HepG2 (cell line): ENCODE measurements around the gene ATOH8. TPM values are rescaled to one million over a fixed set of nuclear protein-coding genes. Genes with fewer than 3 reads are reported as not detected.

Experiments
- ATAC-seq: fragments of 200-7000 bp; cut with Tn5 transposase; 3 replicates; pipeline ENCODE4 v1.9.1; 2020; ENCODE audit warnings: mild to moderate bottlenecking, moderate library complexity
- BruUV-seq: library from RNA; stranded (reverse); fragments of 400-500 nt; replicated peaks from 2 replicates; lab custom pipeline; 2021; lab: Mats Ljungman, UMichigan
- CTCF ChIA-PET: fragments of 300-600 bp; formaldehyde crosslinking; extraction: SDS; loops from one replicate; lab custom pipeline; 2021; ENCODE audit warnings: low total read pairs, inconsistent platforms, low intra/inter-chr PET ratio; lab: Yijun Ruan, JAX
- POLR2A ChIA-PET: fragments of 350-600 bp; sonication (Branson Sonifier 250); formaldehyde crosslinking; loops from one replicate; lab custom pipeline; 2020; ENCODE audit warnings: antibody characterized with exemption, inconsistent platforms; lab: Yijun Ruan, JAX
- DNase-seq: peaks from one replicate; pipeline ENCODE4 v3.0.0-alpha.2; 2015; ENCODE audit warnings: low spot score
- FAIRE-seq: peaks from 3 replicates; lab custom pipeline; 2011; peaks lifted over from hg19 to GRCh38; lab: Jason Lieb, UNC
- H2AFZ ChIP-seq: one replicate; pipeline ENCODE4 v1.6.1; 2011; ENCODE audit warnings: low read length, inconsistent platforms
- H3K27ac ChIP-seq: fragments of 300-600 bp; 3 replicates; pipeline ENCODE4 v1.8.0; 2011; ENCODE audit warnings: mixed run types, mild to moderate bottlenecking, mixed read lengths, low read length, inconsistent platforms; ENCODE audit not compliant: insufficient read depth; ENCODE audit errors: extremely low read length
- H3K27me3 ChIP-seq, 2 experiments: fragments of 200-600 bp in 1 of 2; 2 replicates in 1 of 2; 3 replicates in 1 of 2; pipeline versions ENCODE4 v1.6.0 to v1.8.0; 2011; ENCODE audit warnings: low read length in 2 of 2, mild to moderate bottlenecking in 2 of 2, moderate library complexity in 2 of 2, inconsistent platforms in 1 of 2; ENCODE audit not compliant: insufficient read depth in 2 of 2, control insufficient read depth in 1 of 2
- H3K36me3 ChIP-seq, 2 experiments: fragments of 200-600 bp in 1 of 2; replicated peaks in 1 of 2; 2 replicates in 1 of 2; 3 replicates in 1 of 2; pipeline versions ENCODE4 v1.5.1 to v1.8.0; 2011; ENCODE audit warnings: low read length in 2 of 2, inconsistent platforms in 1 of 2; ENCODE audit not compliant: insufficient read depth in 2 of 2, control insufficient read depth in 1 of 2
- H3K4me1 ChIP-seq: 2 replicates; pipeline ENCODE4 v1.5.1; 2012; ENCODE audit warnings: low read length, inconsistent platforms; ENCODE audit not compliant: insufficient read depth
- H3K4me2 ChIP-seq: 2 replicates; pipeline ENCODE4 v1.6.0; 2011; ENCODE audit warnings: low read depth, low read length, inconsistent platforms
- H3K4me3 ChIP-seq, 3 experiments: fragments of 200-600 bp in 1 of 3; sonication (generic), shearing (Covaris generic) in 1 of 3; replicated peaks in 1 of 3; 2 replicates each; pipeline ENCODE4 v1.5.1; 2011 to 2016; ENCODE audit warnings: low read length in 3 of 3, inconsistent platforms in 2 of 3, low read depth in 2 of 3, mild to moderate bottlenecking in 2 of 3, control low read depth in 1 of 3, mixed read lengths in 1 of 3; ENCODE audit not compliant: insufficient read depth in 1 of 3
- H3K79me2 ChIP-seq: one replicate; pipeline ENCODE4 v1.6.1; 2011; ENCODE audit warnings: low read length, inconsistent platforms; ENCODE audit not compliant: insufficient read depth
- H3K9ac ChIP-seq: 2 replicates; pipeline ENCODE4 v1.6.0; 2011; ENCODE audit warnings: mild to moderate bottlenecking, low read depth, low read length, inconsistent platforms; ENCODE audit not compliant: insufficient read depth
- H3K9me3 ChIP-seq: 2 replicates; pipeline ENCODE4 v1.5.1; 2012; ENCODE audit warnings: mild to moderate bottlenecking, low read length
- H4K20me1 ChIP-seq: 2 replicates; pipeline ENCODE4 v1.6.0; 2011; ENCODE audit warnings: inconsistent platforms, mild to moderate bottlenecking, low read length, moderate library complexity; ENCODE audit not compliant: insufficient read depth
- BORCS8-MEF2B ChIP-seq: sonication (generic); formaldehyde crosslinking; IDR thresholded peaks from 2 replicates; pipeline ENCODE4 v1.8.0; 2022; ENCODE audit warnings: mild to moderate bottlenecking, missing genetic modification reagents
- CHCHD3 ChIP-seq: sonication (generic); formaldehyde crosslinking; IDR thresholded peaks from 2 replicates; pipeline ENCODE4 v1.8.0; 2022; ENCODE audit warnings: mild to moderate bottlenecking, missing genetic modification reagents, moderate library complexity
- EED ChIP-seq: sonication (generic); formaldehyde crosslinking; IDR thresholded peaks from 2 replicates; pipeline ENCODE4 v1.5.0; 2020; ENCODE audit warnings: mild to moderate bottlenecking, missing genetic modification reagents
- MAFK ChIP-seq, 2 experiments: IDR thresholded peaks in 1 of 2; conservative IDR thresholded peaks in 1 of 2; 2 replicates each; pipeline ENCODE4 v1.6.1; 2011; ENCODE audit warnings: improper control_type of control experiment in 2 of 2, low read length in 2 of 2
- WGBS: methylation state at CpG from one replicate; pipeline ENCODE4 v1.1.6; 2017; ENCODE audit warnings: low lambda C conversion rate; 5-methylcytosine and 5-hydroxymethylcytosine counted together
- in situ Hi-C: cut with HindIII; loops from 2 replicates; pipeline ENCODE4 v1.10.0; 2017; ENCODE audit warnings: low pct_unique_long_range_greater_than_20kb; ENCODE audit not compliant: extremely low pct_ligation_motif_present
- intact Hi-C: fragments of 100-400 bp; cut with micrococcal nuclease; formaldehyde crosslinking; loops from one replicate; pipeline ENCODE4 v1.10.0; 2022; ENCODE audit not compliant: unreplicated experiment
- polyA plus RNA-seq, 8 experiments: library from polyadenylated mRNA; depleted of rRNA in 3 of 8; stranded (reverse) in 7 of 8; unstranded in 1 of 8; fragments of >200 nt; fragmentation: Illumina TruSeq in 4 of 8; extraction: Trizol in 4 of 8; gene quantifications; 2 replicates each; pipeline versions ENCODE4 v1.2.1 to v1.2.3, GENCODE V29; 2011 to 2016; ENCODE audit warnings: low read depth in 4 of 8, missing spikeins in 1 of 8, mixed read lengths in 1 of 8; ENCODE audit not compliant: insufficient read depth in 1 of 8
- total RNA-seq, 5 experiments: library from RNA; depleted of rRNA; stranded (reverse); fragments of >200 nt; fragmentation: Illumina TruSeq; extraction: Trizol; gene quantifications; 2 replicates each; pipeline ENCODE4 v1.2.3, GENCODE V29; 2016; ENCODE audit warnings: low read depth in 1 of 5
- TF ChIP-seq, protein P1 (sequence below): IDR thresholded peaks from 2 replicates; pipeline ENCODE4 v1.6.1; 2016; ENCODE audit warnings: low read depth, control low read depth
- TF ChIP-seq, protein P2 (sequence below): sonication (generic); formaldehyde crosslinking; IDR thresholded peaks from one replicate; pipeline ENCODE4 v1.5.1; 2020; ENCODE audit warnings: mild to moderate bottlenecking, missing genetic modification reagents; ENCODE audit errors: not compliant biosample characterization
- TF ChIP-seq, protein P3 (sequence below): sonication (generic); formaldehyde crosslinking; IDR thresholded peaks from 2 replicates; pipeline ENCODE4 v1.5.0; 2020; ENCODE audit warnings: missing genetic modification reagents, mild to moderate bottlenecking, borderline replicate concordance
- TF ChIP-seq, protein P4 (sequence below): sonication (generic); formaldehyde crosslinking; IDR thresholded peaks from 2 replicates; pipeline ENCODE4 v1.4.0; 2020; ENCODE audit warnings: missing genetic modification reagents

The ATOH8 gene
- total and polyA plus RNA-seq, 2 of the 13 experiments (the other 11 are each of a cell fraction or from before 2014, with no cell fraction given) = 0.13 to 0.61 TPM

DNA sequence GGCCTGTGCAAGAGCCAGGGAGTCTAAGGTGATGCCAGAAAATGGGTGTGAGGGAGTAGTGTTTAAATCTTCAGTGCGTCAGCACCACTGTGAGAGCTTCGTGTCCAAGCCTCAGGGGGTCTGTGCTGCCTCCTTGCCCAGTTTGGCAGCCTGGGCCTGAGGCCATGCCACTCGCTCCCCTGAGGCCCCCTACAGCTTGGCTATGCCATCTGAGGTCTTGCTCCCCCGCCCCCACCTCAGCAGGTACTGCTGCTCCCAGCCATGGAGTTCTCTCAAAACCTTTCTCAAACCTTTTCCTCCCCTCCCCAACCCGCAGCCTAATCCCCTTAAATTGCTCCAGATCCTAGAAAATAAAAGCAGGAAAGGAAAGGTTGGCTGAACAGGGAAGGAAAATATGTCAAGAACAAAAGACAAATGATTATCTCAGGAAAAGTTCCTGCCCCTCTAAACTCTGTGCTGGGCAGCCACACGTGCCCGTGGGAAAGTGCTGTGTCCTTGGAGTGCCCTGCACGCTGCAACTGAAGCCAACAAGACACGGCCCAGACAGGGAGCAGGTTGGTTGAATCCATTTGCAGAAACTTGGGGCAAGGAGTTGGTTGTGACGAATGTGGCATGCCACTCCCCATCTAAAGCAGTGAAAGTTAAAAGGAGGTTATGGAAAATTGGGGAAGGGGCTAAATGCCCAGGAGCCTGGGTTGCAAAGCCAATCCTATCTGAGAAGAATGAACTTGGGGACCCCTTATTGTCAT lies 61.2 kb downstream of the ATOH8 start:
- peaks cover 2 to 20% of the 10 kb centered on the region in 2 experiments; a peak in 2 of 5 replicates for H3K27me3 ChIP-seq

More for the DNA sequence above, 61.2 kb downstream of the ATOH8 start:
- TF ChIP-seq CHCHD3 (CRISPR knock-in tag) (no peak), EED (no peak), MAFK (conservative IDR thresholded peaks at IDR 0.05 in 1 of 2, IDR thresholded peaks at IDR 0.05 in 1 of 2; ENCODE audit: low read length in 2 of 2) (no peak), BORCS8-MEF2B (no peak)
- TF ChIP-seq, protein P1, sequence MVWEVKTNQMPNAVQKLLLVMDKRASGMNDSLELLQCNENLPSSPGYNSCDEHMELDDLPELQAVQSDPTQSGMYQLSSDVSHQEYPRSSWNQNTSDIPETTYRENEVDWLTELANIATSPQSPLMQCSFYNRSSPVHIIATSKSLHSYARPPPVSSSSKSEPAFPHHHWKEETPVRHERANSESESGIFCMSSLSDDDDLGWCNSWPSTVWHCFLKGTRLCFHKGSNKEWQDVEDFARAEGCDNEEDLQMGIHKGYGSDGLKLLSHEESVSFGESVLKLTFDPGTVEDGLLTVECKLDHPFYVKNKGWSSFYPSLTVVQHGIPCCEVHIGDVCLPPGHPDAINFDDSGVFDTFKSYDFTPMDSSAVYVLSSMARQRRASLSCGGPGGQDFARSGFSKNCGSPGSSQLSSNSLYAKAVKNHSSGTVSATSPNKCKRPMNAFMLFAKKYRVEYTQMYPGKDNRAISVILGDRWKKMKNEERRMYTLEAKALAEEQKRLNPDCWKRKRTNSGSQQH (CRISPR knock-in tag) = no peak
- TF ChIP-seq, protein P2, sequence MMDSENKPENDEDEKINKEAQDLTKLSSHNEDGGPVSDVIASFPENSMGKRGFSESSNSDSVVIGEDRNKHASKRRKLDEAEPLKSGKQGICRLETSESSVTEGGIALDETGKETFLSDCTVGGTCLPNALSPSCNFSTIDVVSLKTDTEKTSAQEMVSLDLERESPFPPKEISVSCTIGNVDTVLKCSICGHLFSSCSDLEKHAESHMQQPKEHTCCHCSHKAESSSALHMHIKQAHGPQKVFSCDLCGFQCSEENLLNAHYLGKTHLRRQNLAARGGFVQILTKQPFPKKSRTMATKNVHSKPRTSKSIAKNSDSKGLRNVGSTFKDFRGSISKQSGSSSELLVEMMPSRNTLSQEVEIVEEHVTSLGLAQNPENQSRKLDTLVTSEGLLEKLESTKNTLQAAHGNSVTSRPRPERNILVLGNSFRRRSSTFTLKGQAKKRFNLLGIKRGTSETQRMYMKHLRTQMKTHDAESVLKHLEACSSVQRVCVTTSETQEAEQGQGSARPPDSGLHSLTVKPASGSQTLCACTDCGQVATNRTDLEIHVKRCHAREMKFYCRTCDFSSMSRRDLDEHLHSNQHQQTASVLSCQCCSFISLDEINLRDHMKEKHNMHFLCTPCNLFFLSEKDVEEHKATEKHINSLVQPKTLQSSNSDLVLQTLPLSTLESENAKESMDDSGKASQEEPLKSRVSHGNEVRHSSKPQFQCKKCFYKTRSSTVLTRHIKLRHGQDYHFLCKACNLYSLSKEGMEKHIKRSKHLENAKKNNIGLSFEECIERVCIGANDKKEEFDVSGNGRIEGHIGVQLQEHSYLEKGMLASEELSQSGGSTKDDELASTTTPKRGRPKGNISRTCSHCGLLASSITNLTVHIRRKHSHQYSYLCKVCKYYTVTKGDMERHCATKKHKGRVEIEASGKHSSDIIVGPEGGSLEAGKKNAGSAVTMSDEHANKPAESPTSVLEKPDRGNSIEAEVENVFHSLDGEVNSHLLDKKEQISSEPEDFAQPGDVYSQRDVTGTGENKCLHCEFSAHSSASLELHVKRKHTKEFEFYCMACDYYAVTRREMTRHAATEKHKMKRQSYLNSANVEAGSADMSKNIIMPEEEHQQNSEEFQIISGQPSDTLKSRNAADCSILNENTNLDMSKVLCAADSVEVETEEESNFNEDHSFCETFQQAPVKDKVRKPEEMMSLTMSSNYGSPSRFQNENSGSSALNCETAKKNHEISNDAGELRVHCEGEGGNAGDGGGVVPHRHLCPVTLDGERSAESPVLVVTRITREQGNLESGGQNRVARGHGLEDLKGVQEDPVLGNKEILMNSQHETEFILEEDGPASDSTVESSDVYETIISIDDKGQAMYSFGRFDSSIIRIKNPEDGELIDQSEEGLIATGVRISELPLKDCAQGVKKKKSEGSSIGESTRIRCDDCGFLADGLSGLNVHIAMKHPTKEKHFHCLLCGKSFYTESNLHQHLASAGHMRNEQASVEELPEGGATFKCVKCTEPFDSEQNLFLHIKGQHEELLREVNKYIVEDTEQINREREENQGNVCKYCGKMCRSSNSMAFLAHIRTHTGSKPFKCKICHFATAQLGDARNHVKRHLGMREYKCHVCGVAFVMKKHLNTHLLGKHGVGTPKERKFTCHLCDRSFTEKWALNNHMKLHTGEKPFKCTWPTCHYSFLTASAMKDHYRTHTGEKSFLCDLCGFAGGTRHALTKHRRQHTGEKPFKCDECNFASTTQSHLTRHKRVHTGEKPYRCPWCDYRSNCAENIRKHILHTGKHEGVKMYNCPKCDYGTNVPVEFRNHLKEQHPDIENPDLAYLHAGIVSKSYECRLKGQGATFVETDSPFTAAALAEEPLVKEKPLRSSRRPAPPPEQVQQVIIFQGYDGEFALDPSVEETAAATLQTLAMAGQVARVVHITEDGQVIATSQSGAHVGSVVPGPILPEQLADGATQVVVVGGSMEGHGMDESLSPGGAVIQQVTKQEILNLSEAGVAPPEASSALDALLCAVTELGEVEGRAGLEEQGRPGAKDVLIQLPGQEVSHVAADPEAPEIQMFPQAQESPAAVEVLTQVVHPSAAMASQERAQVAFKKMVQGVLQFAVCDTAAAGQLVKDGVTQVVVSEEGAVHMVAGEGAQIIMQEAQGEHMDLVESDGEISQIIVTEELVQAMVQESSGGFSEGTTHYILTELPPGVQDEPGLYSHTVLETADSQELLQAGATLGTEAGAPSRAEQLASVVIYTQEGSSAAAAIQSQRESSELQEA (CRISPR knock-in tag) = no peak
- TF ChIP-seq, protein P3, sequence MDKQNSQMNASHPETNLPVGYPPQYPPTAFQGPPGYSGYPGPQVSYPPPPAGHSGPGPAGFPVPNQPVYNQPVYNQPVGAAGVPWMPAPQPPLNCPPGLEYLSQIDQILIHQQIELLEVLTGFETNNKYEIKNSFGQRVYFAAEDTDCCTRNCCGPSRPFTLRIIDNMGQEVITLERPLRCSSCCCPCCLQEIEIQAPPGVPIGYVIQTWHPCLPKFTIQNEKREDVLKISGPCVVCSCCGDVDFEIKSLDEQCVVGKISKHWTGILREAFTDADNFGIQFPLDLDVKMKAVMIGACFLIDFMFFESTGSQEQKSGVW (CRISPR knock-in tag) = no peak
- TF ChIP-seq, protein P4, sequence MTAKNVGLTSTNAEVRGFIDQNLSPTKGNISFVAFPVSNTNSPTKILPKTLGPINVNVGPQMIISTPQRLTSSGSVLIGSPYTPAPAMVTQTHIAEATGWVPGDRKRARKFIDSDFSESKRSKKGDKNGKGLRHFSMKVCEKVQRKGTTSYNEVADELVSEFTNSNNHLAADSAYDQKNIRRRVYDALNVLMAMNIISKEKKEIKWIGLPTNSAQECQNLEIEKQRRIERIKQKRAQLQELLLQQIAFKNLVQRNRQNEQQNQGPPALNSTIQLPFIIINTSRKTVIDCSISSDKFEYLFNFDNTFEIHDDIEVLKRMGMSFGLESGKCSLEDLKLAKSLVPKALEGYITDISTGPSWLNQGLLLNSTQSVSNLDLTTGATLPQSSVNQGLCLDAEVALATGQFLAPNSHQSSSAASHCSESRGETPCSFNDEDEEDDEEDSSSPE (CRISPR knock-in tag) = no peak
- Histone ChIP-seq H3K9ac (no peak overlapping the region), H3K4me1 (peaks cover 24% of the 10 kb centered on the region), H3K79me2 (no peaks in the 10 kb centered on the region), H2AFZ (no peak overlapping the region), H3K36me3 (no peaks in the 10 kb centered on the region), H4K20me1 (no peaks in the 10 kb centered on the region), H3K4me2 (no peak overlapping the region), H3K4me3 (no peak overlapping the region), H3K9me3 (no peaks in the 10 kb centered on the region), H3K27ac (no peak overlapping the region)
- DNase-seq (no peak), ATAC-seq (no peak), FAIRE-seq (no peak)
- ChIA-PET CTCF (interaction anchor here (0.8 to 7.3 kb wide), 7 partner anchors 18 to 135 kb away, joined by 3 to 107 read pairs (median 4); no protein-coding TSS in a partner anchor), POLR2A (no interaction called here)
- no TSS peak for BruUV-seq
- 7% methylated on average over 10 of the region's 10 CpGs for WGBS
- in situ Hi-C loops (loop anchor here (5.0 kb wide), 2 partner anchors 63 to 88 kb away; partner anchors contain the start of gene ATOH8), intact Hi-C loops (loop anchor here (1.0 kb wide), 2 partner anchors 65 to 86 kb away; no protein-coding TSS in a partner anchor)
